ENCODE data around the gene DDI2.
A peak's percentile ranks its signal among the peaks of the same experiment; 100 is the strongest.

The DDI2 gene

GRCh38 chr1:15620902-15621682 is 3.8 kb downstream of the DDI2 start:
- no peaks in the 10 kb centered on the region for H3K9me2 ChIP-seq (replicated peaks; ENCODE audit: low read depth, low read length)
- H3K27me3 ChIP-seq (ENCODE audit: insufficient read depth, low read length, poor library complexity, severe bottlenecking) = no peaks in the 10 kb centered on the region
- H3K79me2 ChIP-seq (ENCODE audit: insufficient read depth, low read length) = peaks cover 84% of the 10 kb centered on the region
- TF ChIP-seq, protein P1, sequence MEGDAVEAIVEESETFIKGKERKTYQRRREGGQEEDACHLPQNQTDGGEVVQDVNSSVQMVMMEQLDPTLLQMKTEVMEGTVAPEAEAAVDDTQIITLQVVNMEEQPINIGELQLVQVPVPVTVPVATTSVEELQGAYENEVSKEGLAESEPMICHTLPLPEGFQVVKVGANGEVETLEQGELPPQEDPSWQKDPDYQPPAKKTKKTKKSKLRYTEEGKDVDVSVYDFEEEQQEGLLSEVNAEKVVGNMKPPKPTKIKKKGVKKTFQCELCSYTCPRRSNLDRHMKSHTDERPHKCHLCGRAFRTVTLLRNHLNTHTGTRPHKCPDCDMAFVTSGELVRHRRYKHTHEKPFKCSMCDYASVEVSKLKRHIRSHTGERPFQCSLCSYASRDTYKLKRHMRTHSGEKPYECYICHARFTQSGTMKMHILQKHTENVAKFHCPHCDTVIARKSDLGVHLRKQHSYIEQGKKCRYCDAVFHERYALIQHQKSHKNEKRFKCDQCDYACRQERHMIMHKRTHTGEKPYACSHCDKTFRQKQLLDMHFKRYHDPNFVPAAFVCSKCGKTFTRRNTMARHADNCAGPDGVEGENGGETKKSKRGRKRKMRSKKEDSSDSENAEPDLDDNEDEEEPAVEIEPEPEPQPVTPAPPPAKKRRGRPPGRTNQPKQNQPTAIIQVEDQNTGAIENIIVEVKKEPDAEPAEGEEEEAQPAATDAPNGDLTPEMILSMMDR (conservative IDR thresholded peaks at IDR 0.05; ENCODE audit: low read length) = no peak
- TF ChIP-seq EZH2phosphoT487 (IDR thresholded peaks at IDR 0.05; ENCODE audit: borderline replicate concordance) = no peak
- no peaks in the 10 kb centered on the region for H3F3A ChIP-seq (ENCODE audit: low read depth)
- peak overlapping the region; percentile 43 for H3K4me3 ChIP-seq (ENCODE audit: low read length, poor library complexity, severe bottlenecking)
- peak overlapping the region; percentile 97 for H3K4me2 ChIP-seq (ENCODE audit: low read depth, low read length, poor library complexity, severe bottlenecking)
- H3K9me3 ChIP-seq (ENCODE audit: insufficient read depth, low read depth, low read length) = no peaks in the 10 kb centered on the region
- peaks cover 38% of the 10 kb centered on the region for H4K20me1 ChIP-seq (ENCODE audit: insufficient read depth, low read length, poor library complexity, severe bottlenecking)
- peaks cover 49% of the 10 kb centered on the region for H3K4me1 ChIP-seq (ENCODE audit: insufficient read depth, low read length, poor library complexity, severe bottlenecking)
- H3K36me3 ChIP-seq (ENCODE audit: insufficient read depth, low read length) = no peaks in the 10 kb centered on the region
- H3K9ac ChIP-seq (ENCODE audit: low read depth, low read length, poor library complexity, severe bottlenecking) = no peak overlapping the region
- H2AFZ ChIP-seq (ENCODE audit: low read length) = no peak overlapping the region

- no peak overlapping the region for H2AFZ ChIP-seq (ENCODE audit: low read length)
- H3K27me3 ChIP-seq (ENCODE audit: insufficient read depth, low read length, poor library complexity, severe bottlenecking) = no peaks in the 10 kb centered on the region
- H3K79me2 ChIP-seq (ENCODE audit: insufficient read depth, low read length) = peaks cover 88% of the 10 kb centered on the region
- H3K36me3 ChIP-seq (ENCODE audit: insufficient read depth, low read length) = peaks cover 5% of the 10 kb centered on the region; the same call in 1 of the 2 replicates
- no peaks in the 10 kb centered on the region for H3K9me3 ChIP-seq (ENCODE audit: insufficient read depth, low read depth, low read length)
- peaks cover 43% of the 10 kb centered on the region for H3K4me1 ChIP-seq (ENCODE audit: insufficient read depth, low read length, poor library complexity, severe bottlenecking)
- H3K9ac ChIP-seq (ENCODE audit: low read depth, low read length, poor library complexity, severe bottlenecking) = peak overlapping the region; percentile 14
- H3K4me3 ChIP-seq (ENCODE audit: low read length, poor library complexity, severe bottlenecking) = peak overlapping the region; percentile 28
- H4K20me1 ChIP-seq (ENCODE audit: insufficient read depth, low read length, poor library complexity, severe bottlenecking) = peaks cover 38% of the 10 kb centered on the region
- TF ChIP-seq EZH2phosphoT487 (IDR thresholded peaks at IDR 0.05; ENCODE audit: borderline replicate concordance) = no peak
- TF ChIP-seq, protein P1 (conservative IDR thresholded peaks at IDR 0.05; ENCODE audit: low read length) = no peak
- peak overlapping the region; percentile 97 for H3K4me2 ChIP-seq (ENCODE audit: low read depth, low read length, poor library complexity, severe bottlenecking)
- H3F3A ChIP-seq (ENCODE audit: low read depth) = no peaks in the 10 kb centered on the region
- H3K9me2 ChIP-seq (replicated peaks; ENCODE audit: low read depth, low read length) = no peaks in the 10 kb centered on the region
Measured at GRCh38 chr1:15621975-15622374, 4.7 kb downstream of the DDI2 start.

DNA sequence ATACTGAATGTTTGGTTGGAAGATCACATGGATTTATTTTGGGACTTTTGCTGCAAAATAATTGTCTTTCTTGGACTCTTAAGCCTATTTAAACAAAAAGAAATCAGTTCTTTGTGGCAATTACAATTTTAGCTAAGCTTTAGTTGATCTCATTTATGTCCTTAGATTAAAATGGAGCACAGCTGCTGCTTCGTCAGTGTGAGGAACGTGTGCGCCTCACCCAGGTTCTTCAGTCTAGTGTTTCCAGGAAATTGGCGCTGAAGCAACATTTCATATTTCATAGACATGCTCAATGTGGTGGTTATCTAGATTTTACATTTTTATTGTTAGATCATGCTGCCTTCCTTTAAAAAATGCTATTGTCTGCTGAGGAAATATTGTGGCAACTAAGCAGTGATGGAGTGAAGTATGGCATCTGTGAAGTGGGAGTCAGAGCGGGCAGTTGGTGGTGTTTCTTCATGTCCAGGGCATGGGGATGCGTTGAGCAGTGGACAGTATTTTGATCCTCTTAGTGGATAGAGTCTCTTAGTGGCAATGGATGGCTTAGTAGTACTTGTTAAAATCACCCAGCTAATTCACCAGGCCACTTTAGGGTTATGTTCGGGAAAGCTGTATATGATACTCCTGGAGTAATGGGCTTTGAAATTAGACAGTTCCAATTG is 5.6 kb downstream of the DDI2 start:
- no peaks in the 10 kb centered on the region for H3K9me2 ChIP-seq (replicated peaks; ENCODE audit: low read depth, low read length)
- H2AFZ ChIP-seq (ENCODE audit: low read length) = no peak overlapping the region
- H3K4me2 ChIP-seq (ENCODE audit: low read depth, low read length, poor library complexity, severe bottlenecking) = peak overlapping the region; percentile 97
- H3K9ac ChIP-seq (ENCODE audit: low read depth, low read length, poor library complexity, severe bottlenecking) = peak overlapping the region; percentile 14
- peaks cover 13% of the 10 kb centered on the region; the same call in 1 of the 2 replicates for H3K36me3 ChIP-seq (ENCODE audit: insufficient read depth, low read length)
- no peaks in the 10 kb centered on the region for H3K9me3 ChIP-seq (ENCODE audit: insufficient read depth, low read depth, low read length)
- TF ChIP-seq, protein P1 (conservative IDR thresholded peaks at IDR 0.05; ENCODE audit: low read length) = 0 out of 2 replicates have a peak, but pooled peaks have one; percentile 9
- no peak for TF ChIP-seq EZH2phosphoT487 (IDR thresholded peaks at IDR 0.05; ENCODE audit: borderline replicate concordance)
- H3F3A ChIP-seq (ENCODE audit: low read depth) = no peaks in the 10 kb centered on the region
- peak overlapping the region; percentile 28 for H3K4me3 ChIP-seq (ENCODE audit: low read length, poor library complexity, severe bottlenecking)
- no peaks in the 10 kb centered on the region for H3K27me3 ChIP-seq (ENCODE audit: insufficient read depth, low read length, poor library complexity, severe bottlenecking)
- peaks cover 35% of the 10 kb centered on the region for H4K20me1 ChIP-seq (ENCODE audit: insufficient read depth, low read length, poor library complexity, severe bottlenecking)
- H3K4me1 ChIP-seq (ENCODE audit: insufficient read depth, low read length, poor library complexity, severe bottlenecking) = peaks cover 52% of the 10 kb centered on the region
- peaks cover 84% of the 10 kb centered on the region for H3K79me2 ChIP-seq (ENCODE audit: insufficient read depth, low read length)

All from Loucy (cell line).